Measurements from ENCODE around the gene FSTL5.
"Not testable (repeated sequence)": the region's sequence is repeated elsewhere in the genome, so short reads cannot be mapped to it uniquely, and the experiment has no call there.

The FSTL5 gene

GRCh38 chr4:162131256-162131655, 32.5 kb downstream of the FSTL5 start:
- no peak overlapping the region for H3K4me3 ChIP-seq (ENCODE audit: low read length)
- peak; percentile 36 for TF ChIP-seq CTCF (conservative IDR thresholded peaks at IDR 0.05; ENCODE audit: low read depth, low read length)
- no peak for DNase-seq (ENCODE audit: low read depth)

DNA sequence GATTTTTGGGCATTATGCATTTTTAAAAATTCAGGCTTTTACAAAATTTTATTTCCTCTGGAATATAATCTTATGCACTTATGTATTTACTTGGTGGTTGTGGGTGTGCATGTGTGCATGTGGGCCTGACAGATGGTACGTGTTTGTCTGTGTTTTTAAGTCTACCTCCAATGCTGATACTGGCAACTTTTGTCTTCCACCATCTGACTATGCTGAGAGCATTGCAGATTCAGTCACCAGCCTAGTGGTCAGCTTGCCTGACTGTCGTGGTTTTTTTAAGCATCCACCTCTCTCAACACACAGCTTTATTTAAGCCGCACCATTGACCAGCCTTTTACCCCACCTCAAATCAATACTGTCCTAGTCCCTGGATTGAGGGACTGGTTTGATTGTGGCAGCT, 37.1 kb downstream of the FSTL5 start:
- DNase-seq (ENCODE audit: low read depth) = no peak
- TF ChIP-seq CTCF (conservative IDR thresholded peaks at IDR 0.05; ENCODE audit: low read depth, low read length) = no peak
- no peak overlapping the region for H3K4me3 ChIP-seq (ENCODE audit: low read length)

DNA sequence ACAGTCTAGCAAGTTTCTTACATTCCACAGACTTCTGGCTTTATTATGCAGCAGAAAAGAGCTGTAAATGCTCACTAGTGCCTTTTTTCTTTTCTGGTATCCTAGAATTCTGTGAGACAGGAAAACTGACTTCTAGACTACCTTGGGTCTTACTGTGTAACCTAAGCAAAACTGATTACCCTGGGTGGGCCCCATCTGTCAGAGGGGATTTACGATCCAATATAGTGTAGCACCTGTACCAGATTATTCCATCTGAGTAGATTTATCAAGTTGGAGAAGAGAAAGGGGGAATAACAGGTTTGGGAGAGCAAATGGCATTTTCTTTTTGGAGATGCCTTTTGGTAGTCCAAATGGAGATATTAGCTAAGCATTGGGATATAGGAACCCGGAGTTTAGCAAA, 46.7 kb downstream of the FSTL5 start:
- no peak for DNase-seq (ENCODE audit: low read depth)
- no peak for TF ChIP-seq CTCF (conservative IDR thresholded peaks at IDR 0.05; ENCODE audit: low read depth, low read length)

DNA sequence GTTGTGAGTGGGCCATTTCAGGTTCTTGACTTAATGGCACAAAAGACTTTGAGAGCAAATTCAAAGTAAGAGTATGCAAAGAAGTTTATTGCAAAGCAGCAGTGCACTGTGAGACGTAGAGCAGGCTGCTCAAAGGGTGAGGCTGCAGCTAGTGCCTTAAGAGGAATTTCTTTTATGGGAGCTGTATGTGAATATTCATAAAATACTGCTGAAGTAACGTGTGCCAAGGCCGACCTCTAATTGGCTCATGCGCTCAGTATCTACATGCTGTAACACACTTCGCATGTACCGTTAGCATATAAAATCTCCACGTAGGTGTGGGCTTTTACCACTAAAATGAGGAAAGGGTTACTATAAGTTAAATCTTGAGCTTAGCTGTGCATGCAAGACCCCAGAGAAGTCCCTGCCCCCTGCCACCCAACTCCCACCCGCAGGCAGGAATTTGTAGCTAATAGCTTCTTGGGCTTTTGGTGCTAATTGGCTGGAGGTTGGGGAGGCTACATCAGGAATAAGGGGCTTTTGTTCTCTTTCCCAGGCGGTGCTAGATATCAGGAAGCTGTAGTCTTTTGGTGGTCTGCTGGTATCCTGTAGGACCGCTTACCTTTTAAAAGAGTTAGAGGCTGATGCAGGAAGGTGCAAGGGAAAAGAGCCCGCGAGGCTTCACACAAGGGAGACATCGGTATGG, 47.6 kb downstream of the FSTL5 start:
- peak overlapping the region; percentile 15 for H3K4me3 ChIP-seq (ENCODE audit: low read length)
- DNase-seq (ENCODE audit: low read depth) = peak; percentile 17
- no peak for TF ChIP-seq CTCF (conservative IDR thresholded peaks at IDR 0.05; ENCODE audit: low read depth, low read length)

More for the DNA sequence above, 46.7 kb downstream of the FSTL5 start:
- no peak overlapping the region for H3K4me3 ChIP-seq (ENCODE audit: low read length)

DNA sequence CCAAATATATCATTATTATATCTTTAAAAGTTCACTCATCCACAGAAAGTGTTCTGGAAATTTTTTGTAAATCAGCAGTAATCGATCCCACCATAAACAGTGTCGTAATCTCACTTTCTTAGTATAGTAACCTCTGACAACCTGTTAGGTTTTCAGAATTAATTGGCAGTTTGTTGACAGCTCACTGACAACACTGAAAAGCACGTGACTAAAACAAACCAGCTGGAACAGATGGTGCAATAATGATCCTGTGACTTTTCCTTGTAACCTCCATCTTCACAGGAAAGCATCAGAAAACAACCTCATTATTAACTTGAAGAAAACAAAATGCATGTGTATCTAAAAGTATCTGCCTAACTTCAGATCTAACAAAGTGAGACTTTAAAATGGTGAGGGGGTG, 48.5 kb downstream of the FSTL5 start:
- TF ChIP-seq CTCF (conservative IDR thresholded peaks at IDR 0.05; ENCODE audit: low read depth, low read length) = no peak
- no peak overlapping the region for H3K4me3 ChIP-seq (ENCODE audit: low read length)
- DNase-seq (ENCODE audit: low read depth) = no peak

DNA sequence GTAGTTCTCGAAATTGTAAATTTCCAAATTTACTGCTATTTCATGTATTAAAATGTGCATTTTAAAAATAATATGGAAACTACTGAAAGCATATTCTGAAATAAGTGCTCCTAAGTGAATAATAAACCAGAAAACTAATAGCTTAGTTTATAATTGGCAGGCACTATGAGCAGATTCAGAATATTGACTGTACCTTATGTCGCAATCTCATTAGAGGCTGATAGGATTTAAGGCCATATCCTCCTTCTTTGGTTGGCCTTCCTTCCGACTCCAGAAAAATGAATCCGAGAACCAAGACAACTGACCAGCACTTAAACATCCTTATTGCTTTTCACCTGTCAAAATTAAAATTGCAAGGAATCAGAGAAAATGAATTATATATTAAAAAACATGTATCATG, 52.7 kb downstream of the FSTL5 start:
- TF ChIP-seq CTCF (conservative IDR thresholded peaks at IDR 0.05; ENCODE audit: low read depth, low read length) = no peak
- no peak for DNase-seq (ENCODE audit: low read depth)
- H3K4me3 ChIP-seq (ENCODE audit: low read length) = no peak overlapping the region

- TF ChIP-seq CTCF (conservative IDR thresholded peaks at IDR 0.05; ENCODE audit: low read depth, low read length) = no peak
- no peak overlapping the region for H3K4me3 ChIP-seq (ENCODE audit: low read length)
- DNase-seq (ENCODE audit: low read depth) = no peak
These were observed 59.2 kb downstream of the FSTL5 start for GRCh38 chr4:162104459-162105124.

GRCh38 chr4:162103908-162104307, 59.9 kb downstream of the FSTL5 start:
- DNase-seq (ENCODE audit: low read depth); H3K4me3 ChIP-seq (ENCODE audit: low read length): not testable (repeated sequence)

Data from retinal pigment epithelial cell (primary cell).